Lower leg skin (tissue), 4 donors: ENCODE results near the gene KLHL25. TPM values are rescaled to one million over a fixed set of nuclear protein-coding genes. Genes with fewer than 3 reads are reported as not detected.
A peak's percentile ranks its signal among the peaks of the same experiment; 100 is the strongest.

Source experiments
- DNase-seq, 2 donors: peaks; one replicate each; pipeline ENCODE4 v3.0.0-alpha.2; 2019; ENCODE audit warnings: low spot score in 2 of 2
- H3K4me3 ChIP-seq: fragments of 200-600 bp; sonication (generic); 2 replicates; pipeline ENCODE4 v1.5.1; 2017; ENCODE audit warnings: mild to moderate bottlenecking, low read depth; ENCODE audit not compliant: poor library complexity, severe bottlenecking
- CTCF ChIP-seq, 3 donors: fragments of 450-650 bp; IDR thresholded peaks; one replicate each; pipeline ENCODE4 v1.5.1; 2016; ENCODE audit warnings: antibody characterized with exemption in 3 of 3, mild to moderate bottlenecking in 3 of 3, moderate library complexity in 2 of 3
- POLR2A ChIP-seq, 2 donors: fragments of 450-650 bp; IDR thresholded peaks; one replicate each; pipeline ENCODE4 v1.6.1; 2016 to 2017; ENCODE audit warnings: antibody characterized with exemption in 2 of 2, mild to moderate bottlenecking in 1 of 2, moderate library complexity in 1 of 2
- WGBS, 2 donors: methylation state at CpG; one replicate each; pipeline ENCODE4 v1.1.5; 2018; 5-methylcytosine and 5-hydroxymethylcytosine counted together
- intact Hi-C: fragments of 100-400 bp; cut with DNase I; formaldehyde crosslinking; loops from one replicate; pipeline ENCODE4 v1.15.0; 2023; ENCODE audit warnings: low total_unique reads
- total RNA-seq, 4 donors: library from RNA; depleted of rRNA; stranded (reverse); fragments of >200 nt; gene quantifications; one replicate each; pipeline ENCODE4 v1.1.0, GENCODE V29; 2016

The KLHL25 gene
- total RNA-seq, 4 donors from 2014 or later, result 13.9 to 29.0 (median 21.4) TPM

GRCh38 chr15:85750319-85751290 is 44.1 kb downstream of the KLHL25 start:
- no peak overlapping the region for H3K4me3 ChIP-seq
- intact Hi-C loops, result no loop called here
- 23% methylated on average over 26 to 27 of the region's 27 CpGs for WGBS, 2 donors
- TF ChIP-seq CTCF (IDR thresholded peaks at IDR 0.05) (no peak), POLR2A (IDR thresholded peaks at IDR 0.05) (no peak)
- DNase-seq, result peak in 1 of 2 donors; percentile 92

GRCh38 chr15:85749261-85750151 is 45.2 kb downstream of the KLHL25 start:
- intact Hi-C loops, result no loop called here
- DNase-seq, result peak in 1 of 2 donors; percentile 85
- 29 to 35% methylated on average over 19 to 21 of the region's 21 CpGs for WGBS, 2 donors
- H3K4me3 ChIP-seq, result no peak overlapping the region
- TF ChIP-seq POLR2A (IDR thresholded peaks at IDR 0.05) (no peak), CTCF (IDR thresholded peaks at IDR 0.05) (no peak)

- TF ChIP-seq POLR2A (IDR thresholded peaks at IDR 0.05), result no peak
- TF ChIP-seq CTCF (IDR thresholded peaks at IDR 0.05), result no peak
- 57 to 68% methylated on average over 11 of the region's 11 CpGs for WGBS, 2 donors
- peak in 1 of 2 donors; percentile 84 for DNase-seq
- intact Hi-C loops, result no loop called here
- H3K4me3 ChIP-seq, result no peak overlapping the region
Observed at GRCh38 chr15:85748729-85749128, 46.0 kb downstream of the KLHL25 start.

GRCh38 chr15:85748176-85748575 is 46.5 kb downstream of the KLHL25 start:
- intact Hi-C loops, result no loop called here
- no peak overlapping the region for H3K4me3 ChIP-seq
- peak in 1 of 2 donors; percentile 73 for DNase-seq
- 87 to 88% methylated on average over 9 of the region's 9 CpGs for WGBS, 2 donors
- TF ChIP-seq CTCF (IDR thresholded peaks at IDR 0.05) (no peak), POLR2A (IDR thresholded peaks at IDR 0.05) (no peak)

- TF ChIP-seq POLR2A (IDR thresholded peaks at IDR 0.05) (no peak), CTCF (IDR thresholded peaks at IDR 0.05) (no peak)
- 89 to 91% methylated on average over 12 of the region's 12 CpGs for WGBS, 2 donors
- intact Hi-C loops, result no loop called here
- peak in 1 of 2 donors; percentile 73 for DNase-seq
- no peak overlapping the region for H3K4me3 ChIP-seq
Observed at GRCh38 chr15:85746641-85747040, 48.1 kb downstream of the KLHL25 start.
